Smooth muscle cell (in vitro differentiated cells): ENCODE measurements around the gene ALOXE3. TPM values are rescaled to one million over a fixed set of nuclear protein-coding genes. Genes with fewer than 3 reads are reported as not detected.

Experiments used
- DNase-seq: peaks from one replicate; lab custom pipeline; 2025; ENCODE audit not compliant: unreplicated experiment; lab: John Stamatoyannopoulos, UW
- H2AFZ ChIP-seq: fragments of 200-600 bp; sonication (generic); 2 replicates; pipeline ENCODE4 v1.6.0; 2016; ENCODE audit warnings: antibody characterized with exemption, low read depth, mild to moderate bottlenecking
- H3F3A ChIP-seq: fragments of 200-600 bp; sonication (generic); 2 replicates; pipeline ENCODE4 v1.6.0; 2017; ENCODE audit warnings: antibody characterized with exemption, low read depth
- H3K27ac ChIP-seq: fragments of 200-600 bp; sonication (generic); 2 replicates; pipeline ENCODE4 v1.5.1; 2016; ENCODE audit warnings: low read depth, mild to moderate bottlenecking
- H3K27me3 ChIP-seq: fragments of 200-600 bp; sonication (generic); 2 replicates; pipeline ENCODE4 v1.6.1; 2016; ENCODE audit warnings: low read depth, mild to moderate bottlenecking
- H3K36me3 ChIP-seq: fragments of 200-600 bp; sonication (generic); 2 replicates; pipeline ENCODE4 v1.5.1; 2016; ENCODE audit warnings: low read depth
- H3K4me1 ChIP-seq: fragments of 200-600 bp; sonication (generic); 2 replicates; pipeline ENCODE4 v1.5.1; 2016; ENCODE audit warnings: low read depth
- H3K4me2 ChIP-seq: fragments of 200-600 bp; sonication (generic); 2 replicates; pipeline ENCODE4 v1.6.0; 2016; ENCODE audit warnings: mild to moderate bottlenecking
- H3K4me3 ChIP-seq: fragments of 200-600 bp; sonication (generic); 2 replicates; pipeline ENCODE4 v1.5.1; 2016; ENCODE audit warnings: mild to moderate bottlenecking
- H3K79me2 ChIP-seq: fragments of 200-600 bp; sonication (generic); 2 replicates; pipeline ENCODE4 v1.6.0; 2016; ENCODE audit warnings: low read depth, mild to moderate bottlenecking
- H3K9ac ChIP-seq: fragments of 200-600 bp; sonication (generic); 2 replicates; pipeline ENCODE4 v1.6.0; 2016; ENCODE audit warnings: low read depth
- H3K9me3 ChIP-seq: fragments of 200-600 bp; sonication (generic); replicated peaks from 2 replicates; pipeline ENCODE4 v1.5.1; 2016; ENCODE audit warnings: low read depth
- H4K20me1 ChIP-seq: fragments of 200-600 bp; sonication (generic); 2 replicates; pipeline ENCODE4 v1.6.0; 2016; ENCODE audit warnings: low read depth
- WGBS: methylation state at CpG from one replicate; pipeline ENCODE4 v1.1.7; 2016; ENCODE audit warnings: low lambda C conversion rate; 5-methylcytosine and 5-hydroxymethylcytosine counted together
- polyA plus RNA-seq: library from polyadenylated mRNA; unstranded; fragments of >200 nt; fragmentation: Nextera tagmentation; extraction: Ambion mirVana; gene quantifications from 2 replicates; pipeline ENCODE4 v1.2.1, GENCODE V29; 2016
- total RNA-seq: library from RNA; depleted of rRNA; stranded (reverse); fragments of >200 nt; gene quantifications from 2 replicates; pipeline ENCODE4 v1.2.3, GENCODE V29; 2014
- TF ChIP-seq, protein P1 (sequence below): fragments of 200-600 bp; sonication (generic); IDR thresholded peaks from 2 replicates; pipeline ENCODE4 v1.5.1; 2017; ENCODE audit warnings: borderline replicate concordance, mild to moderate bottlenecking, antibody characterized with exemption; ENCODE audit not compliant: insufficient read depth, poor library complexity, severe bottlenecking

ALOXE3 gene
- total and polyA plus RNA-seq, 2 experiments from 2014 or later, result 0.25 to 1.7 TPM

DNA sequence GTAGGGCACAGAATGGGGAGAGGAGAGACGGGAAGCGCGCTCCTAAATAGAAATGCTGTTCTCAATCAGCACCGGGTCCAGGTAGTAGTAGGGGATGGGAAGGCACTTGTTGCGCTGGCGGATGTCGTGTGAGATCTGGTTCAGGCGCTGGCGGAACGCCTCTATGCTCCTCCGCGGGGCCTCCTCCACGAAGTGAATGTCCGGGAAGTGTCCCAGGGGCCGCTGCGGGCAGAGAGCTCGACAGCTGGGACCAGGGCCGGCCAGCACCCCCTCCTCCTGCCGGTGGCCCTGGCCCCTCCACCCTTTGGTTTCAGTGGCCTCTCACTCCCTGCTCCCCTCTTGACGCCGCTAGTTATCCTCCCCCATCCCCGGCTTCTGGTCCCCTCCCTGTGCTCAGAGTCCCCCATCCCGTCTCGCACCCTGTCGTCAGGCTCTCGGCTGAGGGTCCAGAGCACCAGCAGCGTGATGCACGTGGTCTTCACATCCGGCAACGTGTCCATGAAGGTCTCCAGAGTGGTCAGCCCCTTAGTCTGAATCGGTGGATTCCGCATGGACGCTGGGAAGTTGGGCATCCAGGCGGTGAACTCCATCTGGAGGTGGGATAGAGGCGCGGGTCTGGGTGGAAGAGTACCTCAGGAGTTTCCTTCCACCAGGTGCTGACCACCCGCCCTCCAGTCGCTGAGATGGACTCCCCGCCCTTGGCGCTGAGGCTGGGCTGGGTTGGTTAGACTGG lies 45.4 kb downstream of the ALOXE3 start:
- peak overlapping the region; percentile 46 for H3K4me2 ChIP-seq
- no peaks in the 10 kb centered on the region for H3K36me3 ChIP-seq
- no peaks in the 10 kb centered on the region for H3F3A ChIP-seq
- no peak for DNase-seq
- H3K27me3 ChIP-seq, result peaks cover 98% of the 10 kb centered on the region
- H3K9me3 ChIP-seq, result no peaks in the 10 kb centered on the region
- H3K4me3 ChIP-seq, result no peak overlapping the region
- WGBS, result 12% methylated on average over 38 of the region's 40 CpGs
- peaks cover 10% of the 10 kb centered on the region for H3K4me1 ChIP-seq
- no peaks in the 10 kb centered on the region for H4K20me1 ChIP-seq
- H2AFZ ChIP-seq, result no peak overlapping the region
- no peak overlapping the region for H3K27ac ChIP-seq
- no peaks in the 10 kb centered on the region for H3K79me2 ChIP-seq
- TF ChIP-seq, protein P1, sequence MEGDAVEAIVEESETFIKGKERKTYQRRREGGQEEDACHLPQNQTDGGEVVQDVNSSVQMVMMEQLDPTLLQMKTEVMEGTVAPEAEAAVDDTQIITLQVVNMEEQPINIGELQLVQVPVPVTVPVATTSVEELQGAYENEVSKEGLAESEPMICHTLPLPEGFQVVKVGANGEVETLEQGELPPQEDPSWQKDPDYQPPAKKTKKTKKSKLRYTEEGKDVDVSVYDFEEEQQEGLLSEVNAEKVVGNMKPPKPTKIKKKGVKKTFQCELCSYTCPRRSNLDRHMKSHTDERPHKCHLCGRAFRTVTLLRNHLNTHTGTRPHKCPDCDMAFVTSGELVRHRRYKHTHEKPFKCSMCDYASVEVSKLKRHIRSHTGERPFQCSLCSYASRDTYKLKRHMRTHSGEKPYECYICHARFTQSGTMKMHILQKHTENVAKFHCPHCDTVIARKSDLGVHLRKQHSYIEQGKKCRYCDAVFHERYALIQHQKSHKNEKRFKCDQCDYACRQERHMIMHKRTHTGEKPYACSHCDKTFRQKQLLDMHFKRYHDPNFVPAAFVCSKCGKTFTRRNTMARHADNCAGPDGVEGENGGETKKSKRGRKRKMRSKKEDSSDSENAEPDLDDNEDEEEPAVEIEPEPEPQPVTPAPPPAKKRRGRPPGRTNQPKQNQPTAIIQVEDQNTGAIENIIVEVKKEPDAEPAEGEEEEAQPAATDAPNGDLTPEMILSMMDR, result no peak
- no peak overlapping the region for H3K9ac ChIP-seq

DNA sequence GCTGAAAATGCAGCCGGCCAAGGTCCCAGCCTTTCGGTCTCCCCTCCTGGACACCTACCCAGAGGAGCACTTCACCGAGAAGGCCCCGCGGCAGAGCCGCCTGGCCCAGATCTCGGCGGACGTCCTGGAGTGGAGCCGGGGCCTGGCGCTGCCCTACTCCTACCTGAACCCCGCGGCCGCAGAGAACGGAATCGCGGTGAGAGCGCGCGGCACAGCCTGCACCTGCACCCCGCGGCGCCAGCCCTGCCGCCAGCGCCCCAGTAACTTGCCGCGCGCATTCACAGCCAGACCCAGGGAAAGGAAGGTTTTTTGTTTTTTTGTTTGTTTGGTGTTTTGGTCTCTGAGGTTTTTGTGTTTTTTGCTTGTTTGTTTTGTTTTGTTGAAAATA lies 46.0 kb downstream of the ALOXE3 start:
- no peak overlapping the region for H3K9ac ChIP-seq
- TF ChIP-seq, protein P1, result no peak
- H3K4me1 ChIP-seq, result peaks cover 10% of the 10 kb centered on the region
- 17% methylated on average over 28 of the region's 28 CpGs for WGBS
- H2AFZ ChIP-seq, result no peak overlapping the region
- no peak overlapping the region for H3K4me3 ChIP-seq
- H3K36me3 ChIP-seq, result no peaks in the 10 kb centered on the region
- no peak for DNase-seq
- no peaks in the 10 kb centered on the region for H3K79me2 ChIP-seq
- H4K20me1 ChIP-seq, result no peaks in the 10 kb centered on the region
- no peaks in the 10 kb centered on the region for H3F3A ChIP-seq
- H3K27me3 ChIP-seq, result peaks cover 97% of the 10 kb centered on the region
- H3K4me2 ChIP-seq, result no peak overlapping the region
- no peaks in the 10 kb centered on the region for H3K9me3 ChIP-seq
- no peak overlapping the region for H3K27ac ChIP-seq

DNA sequence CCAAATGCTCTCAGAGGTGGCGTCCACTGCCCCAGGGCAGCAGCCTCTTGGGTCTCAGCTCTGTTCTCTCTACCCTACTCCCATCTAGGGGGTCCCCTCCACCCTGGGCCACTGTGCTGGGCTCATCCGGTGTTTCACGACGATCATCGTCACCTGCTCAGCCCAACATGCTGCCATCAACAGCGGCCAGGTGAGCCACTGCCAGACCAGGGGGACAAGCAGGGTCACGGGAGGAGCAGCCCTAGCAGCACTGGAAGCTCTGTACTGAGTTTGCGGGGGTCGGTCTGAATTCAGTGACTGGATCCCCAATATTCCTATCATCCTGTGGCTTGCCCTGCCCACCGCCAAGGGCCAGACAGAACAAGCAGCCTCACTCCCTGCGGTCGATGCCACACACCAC lies 46.8 kb downstream of the ALOXE3 start:
- Histone ChIP-seq H3K27me3 (peaks cover 97% of the 10 kb centered on the region), H3K4me2 (no peak overlapping the region), H3K79me2 (no peaks in the 10 kb centered on the region), H3K36me3 (no peaks in the 10 kb centered on the region), H4K20me1 (no peaks in the 10 kb centered on the region), H3K4me3 (no peak overlapping the region), H3F3A (no peaks in the 10 kb centered on the region), H3K9ac (no peak overlapping the region), H3K4me1 (peaks cover 10% of the 10 kb centered on the region), H3K27ac (no peak overlapping the region), H2AFZ (no peak overlapping the region), H3K9me3 (no peaks in the 10 kb centered on the region)
- WGBS, result 83% methylated on average over 12 of the region's 12 CpGs
- TF ChIP-seq, protein P1, result no peak
- DNase-seq, result no peak

DNA sequence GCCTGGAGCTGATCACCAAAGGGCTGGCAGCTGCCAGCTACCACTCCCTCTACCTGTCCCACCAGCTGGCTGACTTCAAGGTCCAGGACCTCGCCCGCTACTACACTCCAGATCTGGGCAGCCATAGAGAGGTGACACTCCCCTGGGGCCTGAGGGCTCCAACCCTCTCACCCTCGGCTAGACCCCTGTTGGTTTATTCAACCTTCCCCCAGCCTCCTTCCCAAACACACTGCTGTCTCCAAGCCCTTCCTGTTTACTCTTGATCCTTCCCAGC lies 48.8 kb downstream of the ALOXE3 start:
- no peak for DNase-seq
- H3K9ac ChIP-seq, result no peak overlapping the region
- TF ChIP-seq, protein P1, result no peak
- H3K27me3 ChIP-seq, result peaks cover 94% of the 10 kb centered on the region
- WGBS, result 80% methylated on average over 3 of the region's 3 CpGs
- H3K36me3 ChIP-seq, result no peaks in the 10 kb centered on the region
- no peaks in the 10 kb centered on the region for H3K9me3 ChIP-seq
- no peak overlapping the region for H3K4me3 ChIP-seq
- H4K20me1 ChIP-seq, result no peaks in the 10 kb centered on the region
- no peaks in the 10 kb centered on the region for H3K79me2 ChIP-seq
- no peaks in the 10 kb centered on the region for H3F3A ChIP-seq
- H3K27ac ChIP-seq, result no peak overlapping the region
- no peak overlapping the region for H3K4me2 ChIP-seq
- H3K4me1 ChIP-seq, result peaks cover 10% of the 10 kb centered on the region
- H2AFZ ChIP-seq, result no peak overlapping the region
